Middle frontal gyrus (tissue), 1 donor: ENCODE results near the gene RFC1.
"Not testable (repeated sequence)": the region's sequence is repeated elsewhere in the genome, so short reads cannot be mapped to it uniquely, and the experiment has no call there.

ENCODE experiments used
- DNase-seq: peaks from one replicate; pipeline ENCODE4 v3.0.0-alpha.2; 2015; ENCODE audit warnings: low spot score; ENCODE audit errors: extremely low spot score

RFC1 gene, protein sequence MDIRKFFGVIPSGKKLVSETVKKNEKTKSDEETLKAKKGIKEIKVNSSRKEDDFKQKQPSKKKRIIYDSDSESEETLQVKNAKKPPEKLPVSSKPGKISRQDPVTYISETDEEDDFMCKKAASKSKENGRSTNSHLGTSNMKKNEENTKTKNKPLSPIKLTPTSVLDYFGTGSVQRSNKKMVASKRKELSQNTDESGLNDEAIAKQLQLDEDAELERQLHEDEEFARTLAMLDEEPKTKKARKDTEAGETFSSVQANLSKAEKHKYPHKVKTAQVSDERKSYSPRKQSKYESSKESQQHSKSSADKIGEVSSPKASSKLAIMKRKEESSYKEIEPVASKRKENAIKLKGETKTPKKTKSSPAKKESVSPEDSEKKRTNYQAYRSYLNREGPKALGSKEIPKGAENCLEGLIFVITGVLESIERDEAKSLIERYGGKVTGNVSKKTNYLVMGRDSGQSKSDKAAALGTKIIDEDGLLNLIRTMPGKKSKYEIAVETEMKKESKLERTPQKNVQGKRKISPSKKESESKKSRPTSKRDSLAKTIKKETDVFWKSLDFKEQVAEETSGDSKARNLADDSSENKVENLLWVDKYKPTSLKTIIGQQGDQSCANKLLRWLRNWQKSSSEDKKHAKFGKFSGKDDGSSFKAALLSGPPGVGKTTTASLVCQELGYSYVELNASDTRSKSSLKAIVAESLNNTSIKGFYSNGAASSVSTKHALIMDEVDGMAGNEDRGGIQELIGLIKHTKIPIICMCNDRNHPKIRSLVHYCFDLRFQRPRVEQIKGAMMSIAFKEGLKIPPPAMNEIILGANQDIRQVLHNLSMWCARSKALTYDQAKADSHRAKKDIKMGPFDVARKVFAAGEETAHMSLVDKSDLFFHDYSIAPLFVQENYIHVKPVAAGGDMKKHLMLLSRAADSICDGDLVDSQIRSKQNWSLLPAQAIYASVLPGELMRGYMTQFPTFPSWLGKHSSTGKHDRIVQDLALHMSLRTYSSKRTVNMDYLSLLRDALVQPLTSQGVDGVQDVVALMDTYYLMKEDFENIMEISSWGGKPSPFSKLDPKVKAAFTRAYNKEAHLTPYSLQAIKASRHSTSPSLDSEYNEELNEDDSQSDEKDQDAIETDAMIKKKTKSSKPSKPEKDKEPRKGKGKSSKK

DNA sequence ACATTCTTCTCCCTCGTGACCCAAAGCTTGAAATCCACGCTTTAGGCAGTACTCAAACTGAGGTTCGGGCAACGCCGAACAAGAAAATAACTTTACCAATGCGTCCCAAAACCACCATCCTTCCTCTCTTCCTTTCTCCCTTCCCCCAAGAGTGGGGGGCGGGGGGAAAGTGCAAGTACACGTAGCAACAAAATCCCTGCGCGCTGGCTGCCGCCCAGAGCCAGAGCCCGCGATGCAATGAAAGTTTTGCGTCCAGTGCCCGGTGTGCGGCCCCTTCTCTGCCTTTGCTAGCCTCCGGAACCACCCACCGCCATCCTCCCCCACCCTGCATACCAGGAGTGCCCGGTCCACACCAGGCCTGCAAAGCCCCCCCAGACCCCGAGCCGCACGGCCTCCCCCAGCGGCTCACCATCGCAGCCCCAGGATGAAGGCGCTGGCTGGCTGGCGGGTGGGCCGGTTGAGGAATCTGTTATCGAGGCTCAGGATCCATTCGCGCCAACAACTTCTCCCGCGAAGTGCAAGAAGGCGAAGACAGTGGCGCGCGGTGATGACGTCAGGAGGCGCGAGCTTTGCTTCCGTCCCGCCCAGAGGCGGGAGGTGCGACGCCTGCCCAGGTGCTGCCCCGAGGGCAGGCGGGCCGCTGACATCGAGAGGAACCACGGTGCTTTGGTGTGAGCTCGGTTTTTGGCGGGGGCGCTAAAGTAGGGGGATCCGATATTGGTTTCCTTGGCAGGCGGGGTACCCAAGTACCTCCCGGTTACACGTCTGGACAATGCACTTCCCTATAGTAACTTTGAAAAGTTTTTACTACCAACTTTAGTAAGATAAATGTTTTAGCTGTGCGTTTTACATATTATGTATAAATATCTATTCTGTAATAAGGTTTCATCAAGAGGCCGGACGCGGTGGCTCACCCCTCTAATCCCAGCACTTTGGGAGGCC is at the start of gene RFC1:
Gene RFC1 (minus strand): TSS at position 533 of the 942 bp plus-strand sequence. CDS start 121 bp downstream, at position 412.
- DNase-seq, result peak; percentile 85

DNA sequence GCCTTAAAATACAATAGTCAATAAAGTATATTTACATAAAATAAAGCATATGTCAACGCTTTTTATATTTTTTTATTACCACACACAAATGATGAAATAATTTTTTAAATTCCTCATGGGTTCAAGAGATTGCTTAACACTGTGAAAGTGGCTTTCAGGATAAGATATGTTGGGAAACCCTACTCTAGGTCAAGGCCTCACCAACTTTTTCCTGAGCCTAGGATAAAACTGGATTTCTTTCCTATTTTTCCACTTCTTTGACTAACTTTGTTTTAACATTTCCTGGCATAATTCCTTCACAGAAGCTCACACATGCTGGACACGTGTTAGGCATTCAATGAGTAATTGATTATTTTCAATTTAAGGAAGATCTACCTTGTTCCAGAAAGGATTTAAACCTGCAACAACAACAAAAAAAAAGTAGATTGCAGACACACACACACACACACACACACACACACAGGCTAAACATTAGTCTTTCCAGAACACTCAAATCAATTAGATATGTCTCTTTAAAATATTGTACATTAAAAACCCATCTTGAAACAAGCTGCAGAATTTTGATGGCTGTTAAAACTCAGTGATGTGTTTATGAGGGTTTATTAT is 49.6 kb upstream of the RFC1 start:
- DNase-seq, result no peak

DNA sequence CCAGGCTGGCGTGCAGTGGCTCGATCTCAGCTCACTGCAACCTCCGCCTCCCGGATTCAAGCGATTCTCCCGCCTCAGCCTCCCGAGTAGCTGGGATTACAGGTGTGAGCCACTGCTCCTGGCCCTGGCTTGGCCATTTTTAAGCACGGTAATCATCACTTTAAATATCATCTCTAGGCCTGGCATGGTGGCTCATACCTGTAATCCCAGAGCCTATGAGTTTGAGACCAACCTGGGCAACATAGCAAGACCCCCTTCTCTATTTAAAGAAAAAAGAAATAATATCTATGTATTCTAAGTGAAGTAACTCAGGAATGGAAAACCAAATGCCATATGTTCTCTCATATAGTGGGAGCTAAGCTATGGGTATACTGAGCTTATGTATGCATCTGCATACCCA is 45.4 kb upstream of the RFC1 start:
- not testable (repeated sequence) for DNase-seq

DNA sequence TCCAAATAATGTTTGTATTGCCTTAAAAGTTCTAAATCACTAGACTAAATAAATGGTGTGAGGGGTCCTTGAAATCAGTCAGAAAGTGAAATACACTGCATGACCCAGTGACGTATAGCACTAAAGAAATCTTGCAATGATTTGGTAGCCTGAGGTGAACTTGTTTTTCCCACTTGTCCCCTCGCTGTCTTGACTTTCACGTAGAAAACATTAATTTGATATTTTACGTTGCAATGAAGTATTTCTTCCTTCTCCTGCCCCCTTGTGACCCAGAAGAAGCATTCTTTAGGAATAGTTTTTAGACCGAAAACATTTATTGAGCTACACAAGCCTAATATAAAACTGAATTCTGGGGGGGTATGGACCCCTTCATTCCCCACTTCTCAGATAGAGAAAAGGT is 44.3 kb upstream of the RFC1 start:
- DNase-seq, result no peak

DNA sequence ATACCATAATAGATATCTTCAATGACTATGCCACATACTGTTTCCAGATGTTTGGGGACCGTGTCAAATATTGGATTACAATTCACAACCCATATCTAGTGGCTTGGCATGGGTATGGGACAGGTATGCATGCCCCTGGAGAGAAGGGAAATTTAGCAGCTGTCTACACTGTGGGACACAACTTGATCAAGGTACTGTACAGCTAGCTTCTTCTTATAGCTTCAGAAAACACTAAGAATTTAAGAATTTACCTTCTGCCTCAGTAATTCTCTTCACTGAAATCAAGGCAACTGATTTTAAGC is 41.4 kb upstream of the RFC1 start:
- DNase-seq, result no peak

DNA sequence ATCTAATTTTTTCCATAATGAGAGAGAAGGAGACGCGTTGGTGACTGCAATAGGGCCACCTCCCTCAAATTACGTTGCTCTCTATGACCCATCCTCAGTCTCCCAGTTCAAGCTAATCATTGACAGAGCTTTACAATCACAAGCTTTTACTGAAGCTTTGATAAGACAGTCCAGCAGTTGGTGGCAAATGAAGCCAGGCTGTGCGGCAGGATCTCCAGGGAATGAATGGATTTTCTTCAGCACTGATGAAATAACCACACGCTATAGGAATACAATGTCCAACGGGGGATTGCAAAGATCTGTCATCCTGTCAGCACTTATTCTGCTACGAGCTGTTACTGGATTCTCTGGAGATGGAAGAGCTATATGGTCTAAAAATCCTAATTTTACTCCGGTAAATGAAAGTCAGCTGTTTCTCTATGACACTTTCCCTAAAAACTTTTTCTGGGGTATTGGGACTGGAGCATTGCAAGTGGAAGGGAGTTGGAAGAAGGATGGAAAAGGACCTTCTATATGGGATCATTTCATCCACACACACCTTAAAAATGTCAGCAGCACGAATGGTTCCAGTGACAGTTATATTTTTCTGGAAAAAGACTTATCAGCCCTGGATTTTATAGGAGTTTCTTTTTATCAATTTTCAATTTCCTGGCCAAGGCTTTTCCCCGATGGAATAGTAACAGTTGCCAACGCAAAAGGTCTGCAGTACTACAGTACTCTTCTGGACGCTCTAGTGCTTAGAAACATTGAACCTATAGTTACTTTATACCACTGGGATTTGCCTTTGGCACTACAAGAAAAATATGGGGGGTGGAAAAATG is 40.8 kb upstream of the RFC1 start, which contains the start of gene KLB:
Gene KLB (plus strand): TSS at position 168 of the 821 bp plus-strand sequence. CDS start 20 bp downstream, at position 188.
- no peak for DNase-seq

DNA sequence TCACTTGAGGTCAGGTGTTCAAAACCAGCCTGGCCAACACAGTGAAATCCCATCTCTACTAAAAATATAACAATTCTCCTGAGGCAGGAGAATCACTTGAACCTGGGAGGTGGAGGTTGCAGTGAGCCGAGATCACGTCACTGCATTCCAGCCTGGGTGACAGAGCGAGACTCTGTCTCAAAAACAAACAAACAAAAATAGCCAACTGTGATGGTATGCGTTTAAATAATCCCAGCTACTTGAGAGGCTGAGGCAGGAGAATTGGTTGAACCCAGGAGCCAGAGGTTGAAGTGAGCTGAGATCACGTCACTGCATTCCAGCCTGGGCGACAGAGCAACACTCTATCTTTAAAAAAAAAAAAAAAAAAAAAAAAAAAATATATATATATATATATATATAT is 35.5 kb upstream of the RFC1 start:
- not testable (repeated sequence) for DNase-seq

DNA sequence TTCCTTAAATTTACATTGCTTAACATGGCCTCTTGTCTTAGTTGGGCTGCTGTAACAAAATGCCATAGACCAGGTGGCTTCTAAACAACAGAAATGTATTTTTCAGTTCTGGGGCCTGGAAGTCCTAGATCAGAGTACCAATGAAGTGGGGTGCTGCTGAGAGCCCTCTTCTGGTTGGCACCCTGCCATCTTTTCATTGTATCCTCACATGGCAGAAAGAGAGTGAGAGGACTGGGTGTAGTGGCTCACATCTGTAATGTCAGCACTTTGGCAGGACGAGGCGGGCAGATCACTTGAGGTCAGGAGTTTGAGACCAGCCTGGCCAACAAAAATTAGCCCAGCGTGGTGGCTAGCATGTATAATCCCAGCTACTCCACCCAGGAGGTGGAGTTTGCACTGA is 28.5 kb upstream of the RFC1 start:
- no peak for DNase-seq

DNA sequence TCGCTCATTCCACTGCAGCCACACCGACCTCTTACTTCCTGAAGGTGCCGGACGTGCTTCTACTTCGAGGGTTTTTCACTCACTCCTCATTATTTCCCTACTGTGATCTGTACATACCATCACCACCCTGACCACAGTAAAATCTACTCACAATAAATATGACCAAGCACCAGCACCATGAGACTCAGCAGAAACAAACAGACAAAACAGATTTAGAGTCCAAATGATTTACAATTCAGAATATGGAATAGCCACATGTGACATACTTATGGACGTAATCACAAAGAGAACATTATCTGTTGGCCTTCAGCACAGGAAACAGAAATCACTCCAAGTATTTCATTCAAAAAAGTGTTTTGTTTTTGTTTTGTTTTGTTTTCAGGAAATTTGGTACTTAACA is 24.4 kb upstream of the RFC1 start:
- DNase-seq, result no peak

DNA sequence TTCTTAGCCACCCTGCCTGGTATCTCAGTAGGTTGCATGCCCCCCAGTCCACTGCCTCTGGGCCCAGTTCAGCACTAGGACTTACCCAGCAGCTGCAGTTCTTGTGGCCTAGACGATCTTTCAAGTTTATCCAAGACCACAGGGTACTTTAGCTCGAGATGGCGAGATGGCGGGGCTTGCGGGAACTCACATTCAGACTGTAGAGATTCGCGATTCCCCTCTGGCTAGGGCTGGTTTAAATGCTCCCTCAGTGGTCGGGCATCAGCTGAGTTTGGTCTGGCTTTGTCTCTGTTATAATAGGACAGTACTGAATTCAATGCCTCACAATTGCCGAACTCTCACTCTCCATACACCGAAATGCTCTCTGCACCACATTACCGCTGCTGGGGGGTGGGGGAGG is 18.4 kb upstream of the RFC1 start:
- no peak for DNase-seq

DNA sequence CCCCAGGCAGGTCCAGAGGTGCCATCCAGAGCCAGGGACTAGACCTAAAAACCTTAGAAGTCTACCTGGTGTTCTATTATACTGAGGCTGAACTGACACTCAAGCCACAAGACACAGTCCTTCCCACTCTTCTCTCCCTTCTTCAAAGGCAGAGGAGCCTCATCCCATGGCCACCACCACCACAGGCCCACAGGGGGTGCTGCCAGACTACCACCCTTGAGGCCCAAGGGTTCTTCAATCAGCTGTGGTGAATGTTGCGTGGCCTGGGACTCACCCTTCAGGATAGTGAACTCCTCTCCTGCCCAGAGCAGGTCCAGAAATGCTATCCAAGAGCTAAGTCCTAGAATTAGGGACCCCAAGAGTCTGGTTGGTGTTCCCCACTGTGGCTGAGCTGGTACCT is 17.5 kb upstream of the RFC1 start:
- DNase-seq, result no peak

DNA sequence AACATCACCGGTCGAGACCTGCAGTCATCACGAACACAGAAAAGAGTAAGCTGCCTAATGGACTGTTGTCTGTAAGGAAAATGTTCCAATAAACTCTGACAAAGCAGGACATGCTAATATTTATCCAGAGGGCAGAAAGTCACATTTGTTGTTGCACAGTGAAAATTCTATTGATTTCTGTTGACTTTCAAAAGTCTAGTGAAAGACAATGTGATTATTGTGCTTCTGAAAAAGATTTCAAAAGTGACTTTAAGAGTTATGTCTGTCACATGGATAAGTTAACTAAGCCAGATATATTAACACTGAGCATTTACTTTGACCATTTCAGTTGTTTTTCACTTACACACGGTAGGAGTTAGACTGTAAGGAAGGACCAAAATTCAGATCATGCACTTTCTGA is 9.3 kb upstream of the RFC1 start:
- DNase-seq, result no peak

DNA sequence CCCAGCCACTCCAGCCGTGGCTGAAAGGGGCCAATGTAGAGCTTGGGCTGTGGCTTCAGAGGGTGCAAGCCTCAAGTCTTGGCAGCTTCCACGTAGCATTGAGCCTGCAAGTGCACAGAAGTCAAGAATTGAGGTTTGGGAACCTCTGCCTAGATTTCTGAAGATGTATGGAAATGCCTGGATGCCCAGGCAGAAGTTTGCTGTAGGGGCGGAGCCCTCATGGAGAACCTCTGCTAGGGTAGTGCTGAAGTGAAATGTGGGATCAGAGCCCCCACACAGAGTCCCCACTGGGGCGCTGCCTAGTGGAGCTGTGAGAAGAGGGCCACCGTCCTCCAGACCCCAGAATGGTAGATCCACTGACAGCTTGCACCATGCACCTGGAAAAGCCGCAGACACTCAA is 5.0 kb upstream of the RFC1 start:
- not testable (repeated sequence) for DNase-seq

DNA sequence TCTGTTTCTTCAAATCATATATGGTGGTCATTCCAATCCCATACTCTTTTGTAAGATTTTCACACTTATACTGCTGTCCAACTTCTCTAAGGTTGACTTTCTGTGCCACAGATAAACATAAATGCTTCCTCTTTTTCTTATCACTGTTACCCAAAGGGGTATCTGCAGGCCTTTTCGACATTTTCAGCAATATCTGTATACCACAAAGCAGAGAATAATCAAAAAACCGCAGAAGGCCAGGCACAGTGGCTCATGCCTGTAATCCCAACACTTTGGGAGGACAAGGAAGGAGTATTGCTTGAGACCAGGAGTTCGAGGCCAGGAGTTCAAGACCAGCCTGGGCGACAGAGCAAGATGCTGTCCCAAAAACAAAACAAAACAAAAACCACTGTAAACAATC is 3.1 kb upstream of the RFC1 start:
- no peak for DNase-seq

DNA sequence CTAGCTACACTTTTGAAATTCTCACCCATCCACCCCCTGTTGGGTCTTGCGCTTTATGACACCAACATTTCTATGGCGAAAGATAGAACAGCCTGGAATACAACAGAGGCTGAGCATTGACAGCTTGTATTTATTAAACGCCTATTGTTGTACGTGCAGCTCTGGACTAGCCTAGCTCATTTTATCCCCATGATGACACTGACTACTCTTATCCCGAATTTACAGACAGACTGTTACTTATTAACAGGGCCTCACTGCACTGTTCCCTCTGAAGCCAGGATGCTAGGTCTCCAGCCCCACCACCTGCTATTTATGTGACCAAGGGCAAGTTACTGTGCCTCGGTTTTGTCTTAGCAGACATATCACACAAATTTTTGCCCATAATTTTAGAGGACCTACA is 1.0 kb upstream of the RFC1 start:
- no peak for DNase-seq

DNA sequence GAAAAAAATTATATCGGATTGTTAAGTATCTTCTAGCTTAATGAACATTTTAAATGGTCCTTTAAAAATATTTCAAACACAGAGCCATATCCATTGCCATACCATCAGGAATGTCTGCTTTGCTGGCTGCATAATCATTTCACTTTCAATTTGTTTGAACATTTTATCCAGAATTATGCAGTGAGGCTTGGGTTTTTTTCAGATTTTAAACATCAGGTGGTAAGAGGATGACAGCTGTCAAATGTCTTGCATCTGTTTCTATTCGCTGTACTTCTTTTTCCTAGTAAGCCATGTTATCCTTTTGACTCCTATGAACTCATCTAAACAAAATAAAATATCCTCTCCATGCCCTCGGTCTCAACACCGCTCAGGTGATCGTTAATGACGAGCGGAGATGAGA is 802 bp downstream of the RFC1 start:
- DNase-seq, result no peak

DNA sequence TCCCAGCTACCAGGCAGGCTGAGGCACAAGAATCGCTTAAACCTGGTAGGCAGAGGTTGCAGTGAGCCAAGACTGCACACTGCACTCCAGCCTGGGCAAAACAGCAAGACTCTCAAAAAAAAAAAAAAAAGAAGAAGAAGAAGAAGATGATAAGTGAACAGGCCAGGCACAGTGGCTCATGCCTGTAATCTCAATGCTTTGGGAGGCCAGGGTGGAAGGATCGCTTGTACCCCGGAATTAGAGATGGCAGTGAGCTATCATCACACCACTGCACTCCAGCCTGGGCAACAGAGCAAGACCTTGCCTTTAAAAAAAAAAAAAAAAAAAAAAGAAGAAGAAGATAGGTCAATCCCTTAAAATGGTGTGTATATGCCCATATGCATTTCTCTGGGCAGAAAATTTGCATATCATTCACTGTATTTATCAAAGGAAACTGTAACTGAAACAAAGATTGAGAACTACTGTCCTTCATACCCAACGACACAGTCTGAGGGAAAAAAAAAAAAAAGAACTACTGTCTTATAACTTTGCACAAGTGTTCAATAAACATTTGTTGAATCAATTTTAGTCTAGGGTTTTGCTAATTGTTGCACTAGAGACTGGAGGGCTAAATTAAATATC is 2.3 kb downstream of the RFC1 start:
- DNase-seq, result no peak

DNA sequence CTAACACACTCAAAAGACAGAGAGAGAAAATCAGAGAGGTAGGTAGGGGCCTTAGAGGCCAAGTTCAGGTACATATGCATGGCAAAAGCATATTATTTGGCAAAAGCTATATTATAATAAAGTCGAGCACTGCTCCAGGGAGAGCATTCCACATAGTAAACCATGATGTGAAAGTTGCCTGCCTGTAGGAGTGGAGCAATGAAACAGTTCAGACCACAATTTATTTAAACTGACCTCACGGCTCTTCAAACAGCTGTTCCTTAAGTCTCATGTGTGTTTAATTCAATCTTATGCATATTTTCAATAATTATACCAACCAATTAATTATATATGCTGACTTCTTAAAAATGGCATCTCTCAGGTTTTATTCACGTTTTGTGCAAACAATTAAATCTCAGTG is 3.3 kb downstream of the RFC1 start:
- no peak for DNase-seq

DNA sequence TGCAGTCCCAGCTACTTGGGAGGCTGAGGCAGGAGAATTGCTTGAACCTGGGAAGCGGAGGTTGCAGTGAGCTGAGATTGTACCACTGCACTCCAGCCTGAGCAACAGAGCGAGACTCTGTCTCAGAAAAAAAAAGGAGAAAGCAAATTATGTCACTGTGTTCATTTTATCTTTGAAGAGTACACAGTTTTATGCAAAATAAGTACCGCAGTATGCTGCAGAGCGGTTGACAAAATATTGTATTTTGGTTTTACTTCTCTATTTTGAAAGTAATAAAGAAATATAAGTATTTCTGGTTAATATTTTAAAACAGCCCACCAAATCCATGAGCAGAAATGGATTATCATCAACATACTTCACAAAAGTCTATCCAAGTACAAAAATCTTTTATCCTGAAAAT is 5.6 kb downstream of the RFC1 start:
- not testable (repeated sequence) for DNase-seq
